GM18511 (cell line): Measurements from ENCODE around the gene CLNK.
A peak's percentile ranks its signal among the peaks of the same experiment; 100 is the strongest.

Experiments
- ATAC-seq: cut with Tn5 transposase; IDR thresholded peaks from one replicate; pipeline ENCODE4 v1.9.1; 2021; ENCODE audit warnings: mild to moderate bottlenecking, moderate library complexity; ENCODE audit not compliant: unreplicated experiment

The CLNK gene

GRCh38 chr4:10701702-10702460 is 17.3 kb upstream of the CLNK start:
- no peak for ATAC-seq

GRCh38 chr4:10701161-10701560 is 16.6 kb upstream of the CLNK start:
- no peak for ATAC-seq

- no peak for ATAC-seq
Observed at GRCh38 chr4:10698172-10698571, 13.6 kb upstream of the CLNK start.

- ATAC-seq: no peak
Observed at GRCh38 chr4:10697086-10697485, 12.5 kb upstream of the CLNK start.

- ATAC-seq: no peak
Observed at GRCh38 chr4:10696253-10696652, 11.7 kb upstream of the CLNK start.

GRCh38 chr4:10694828-10695209 is 10.3 kb upstream of the CLNK start:
- no peak for ATAC-seq

- no peak for ATAC-seq
Observed at GRCh38 chr4:10694151-10694827, 9.7 kb upstream of the CLNK start.

- no peak for ATAC-seq
Observed at GRCh38 chr4:10691651-10692050, 7.1 kb upstream of the CLNK start.

GRCh38 chr4:10690185-10690907 is 5.8 kb upstream of the CLNK start:
- peak; percentile 42 for ATAC-seq

GRCh38 chr4:10688846-10689245 is 4.3 kb upstream of the CLNK start:
- ATAC-seq: no peak

GRCh38 chr4:10688022-10688421 is 3.5 kb upstream of the CLNK start:
- ATAC-seq: peak; percentile 47

- no peak for ATAC-seq
Observed at GRCh38 chr4:10687526-10687925, 3.0 kb upstream of the CLNK start.

- no peak for ATAC-seq
Observed at GRCh38 chr4:10682397-10682796, 2.2 kb downstream of the CLNK start.

- ATAC-seq: peak; percentile 52
Observed at GRCh38 chr4:10677796-10678497, 6.6 kb downstream of the CLNK start.

GRCh38 chr4:10673817-10674369 is 10.7 kb downstream of the CLNK start:
- ATAC-seq: peak; percentile 71

GRCh38 chr4:10672379-10672778 is 12.2 kb downstream of the CLNK start:
- no peak for ATAC-seq

GRCh38 chr4:10671799-10672198 is 12.8 kb downstream of the CLNK start:
- ATAC-seq: no peak

- ATAC-seq: peak; percentile 88
Observed at GRCh38 chr4:10671366-10671765, 13.2 kb downstream of the CLNK start.

GRCh38 chr4:10670321-10670720 is 14.2 kb downstream of the CLNK start:
- no peak for ATAC-seq

- no peak for ATAC-seq
Observed at GRCh38 chr4:10667701-10668326, 16.8 kb downstream of the CLNK start.
